NCI-H2196 treated with DMSO at 0.1 percent for 48 hours (cell line): ENCODE data around the gene ANXA2.

Experiments used
- DNase-seq: peaks from one replicate; lab custom pipeline; 2025; ENCODE audit not compliant: unreplicated experiment; lab: John Stamatoyannopoulos, UW

The ANXA2 gene

GRCh38 chr15:60371175-60372051 lies 26.4 kb downstream of the ANXA2 start:
- peak; percentile 31 for DNase-seq

- DNase-seq, result no peak
Observed at GRCh38 chr15:60370869-60371136, 27.0 kb downstream of the ANXA2 start.

- no peak for DNase-seq
Observed at GRCh38 chr15:60370105-60370868, 27.5 kb downstream of the ANXA2 start.

- no peak for DNase-seq
Observed at GRCh38 chr15:60369696-60370095, 28.1 kb downstream of the ANXA2 start.

GRCh38 chr15:60364612-60364924 lies 33.2 kb downstream of the ANXA2 start:
- no peak for DNase-seq

- no peak for DNase-seq
Observed at GRCh38 chr15:60363903-60364611, 33.7 kb downstream of the ANXA2 start.

GRCh38 chr15:60363087-60363549 lies 34.7 kb downstream of the ANXA2 start:
- no peak for DNase-seq

GRCh38 chr15:60362321-60363086 lies 35.3 kb downstream of the ANXA2 start:
- DNase-seq, result no peak

GRCh38 chr15:60359738-60360137 lies 38.0 kb downstream of the ANXA2 start:
- DNase-seq, result peak; percentile 23

GRCh38 chr15:60358935-60359682 lies 38.7 kb downstream of the ANXA2 start:
- DNase-seq, result no peak

GRCh38 chr15:60356832-60357231 lies 41.0 kb downstream of the ANXA2 start:
- DNase-seq, result no peak

- no peak for DNase-seq
Observed at GRCh38 chr15:60355148-60355857, 42.5 kb downstream of the ANXA2 start.

- DNase-seq, result no peak
Observed at GRCh38 chr15:60353245-60353920, 44.4 kb downstream of the ANXA2 start.

- no peak for DNase-seq
Observed at GRCh38 chr15:60352525-60352924, 45.3 kb downstream of the ANXA2 start.

GRCh38 chr15:60351066-60351465 lies 46.7 kb downstream of the ANXA2 start:
- peak; percentile 14 for DNase-seq

GRCh38 chr15:60350108-60350507 lies 47.7 kb downstream of the ANXA2 start:
- DNase-seq, result no peak

GRCh38 chr15:60349589-60349988 lies 48.2 kb downstream of the ANXA2 start:
- DNase-seq, result no peak

- DNase-seq, result no peak
Observed at GRCh38 chr15:60347480-60348049, 50.2 kb downstream of the ANXA2 start.

GRCh38 chr15:60346653-60347052 lies 51.1 kb downstream of the ANXA2 start:
- no peak for DNase-seq
